AML-193 (cell line): ENCODE results near the gene ADAMTSL3.

Source experiments
- DNase-seq, 2 experiments: peaks; one replicate each; lab custom pipeline; 2025; lab: John Stamatoyannopoulos, UW

The ADAMTSL3 gene

GRCh38 chr15:83818591-83818990 lies 164.7 kb downstream of the ADAMTSL3 start:
- DNase-seq, result no peak

DNA sequence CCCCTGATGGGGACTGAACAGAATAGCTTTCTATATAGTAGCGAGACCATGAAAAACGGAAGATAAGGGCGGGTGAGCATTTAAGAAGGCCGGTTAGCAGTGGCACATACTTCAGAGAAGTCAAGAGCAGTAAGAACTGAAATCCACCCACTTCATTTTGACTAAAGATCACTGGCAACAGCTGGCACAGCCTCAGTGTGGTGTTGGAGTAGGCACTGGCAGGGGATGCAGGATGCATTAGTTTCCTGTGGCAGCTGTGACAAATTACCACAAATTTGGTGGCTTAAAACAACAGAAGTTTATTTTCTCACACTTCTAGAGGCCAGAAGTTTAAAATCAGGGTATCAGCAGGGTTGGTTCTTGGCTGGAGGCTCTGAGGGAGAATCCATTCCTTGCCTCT lies 176.5 kb downstream of the ADAMTSL3 start:
- no peak for DNase-seq

DNA sequence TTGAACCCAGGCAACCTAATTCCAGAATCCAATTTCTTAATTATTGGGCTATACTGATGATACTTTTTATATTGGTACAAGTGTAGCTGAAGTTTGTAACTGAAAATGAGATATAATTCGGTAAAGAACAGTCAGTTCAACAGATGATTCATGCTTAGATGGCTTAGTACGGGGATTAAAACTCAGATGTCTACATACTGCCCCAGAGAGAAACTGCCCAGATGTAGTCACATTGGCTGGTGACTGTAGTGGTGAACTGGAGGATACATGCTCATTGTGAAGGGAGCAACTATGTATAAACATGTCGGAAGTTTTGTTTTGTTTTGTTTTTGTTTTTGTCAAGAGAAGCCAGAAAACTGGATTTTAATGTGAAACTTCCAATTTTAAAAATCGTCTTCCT lies 179.6 kb downstream of the ADAMTSL3 start:
- DNase-seq, result no peak

DNA sequence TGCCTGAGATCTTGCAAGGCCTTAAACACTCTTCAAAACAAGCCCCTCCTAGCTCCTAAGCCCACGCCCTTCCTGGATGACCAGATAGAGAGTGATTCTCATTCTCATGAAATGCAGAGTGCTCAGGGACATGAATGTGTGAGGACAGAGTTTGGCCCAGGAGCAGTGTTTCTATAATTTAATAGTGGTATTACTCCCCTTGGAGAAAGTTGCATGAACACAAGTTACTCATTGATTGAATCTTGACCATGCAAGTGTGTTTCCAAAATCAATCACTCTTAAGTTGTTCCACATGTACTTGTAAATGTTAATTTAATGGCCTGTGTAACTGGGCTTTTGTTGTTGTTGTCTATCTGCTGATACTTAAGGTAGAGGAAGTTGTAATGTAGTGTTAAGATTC lies 181.6 kb downstream of the ADAMTSL3 start:
- DNase-seq, result no peak

- no peak for DNase-seq
Measured at GRCh38 chr15:83837945-83838571, 184.1 kb downstream of the ADAMTSL3 start.

DNA sequence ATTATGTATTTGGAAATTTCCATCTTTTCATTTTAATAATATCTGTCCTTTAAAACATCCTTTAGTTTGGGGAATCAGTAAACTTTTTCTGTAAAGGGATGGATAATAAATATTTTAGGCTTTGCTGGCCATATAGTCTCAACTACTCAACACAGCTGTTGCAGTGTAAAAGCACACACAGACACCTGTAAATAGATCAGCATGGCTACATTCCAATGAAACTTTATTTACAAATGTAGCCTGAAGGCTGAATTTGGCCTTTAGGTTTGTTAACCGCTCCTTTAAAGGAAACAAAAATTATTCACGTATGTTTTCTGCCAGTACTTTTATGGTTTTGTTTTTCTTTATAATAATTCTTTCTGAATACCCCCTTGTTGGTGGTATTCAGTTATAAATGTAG lies 184.8 kb downstream of the ADAMTSL3 start:
- no peak for DNase-seq

GRCh38 chr15:83842281-83842680 lies 188.4 kb downstream of the ADAMTSL3 start:
- no peak for DNase-seq

- no peak for DNase-seq
Measured at GRCh38 chr15:83843471-83843871, 189.5 kb downstream of the ADAMTSL3 start.

- DNase-seq, result no peak
Measured at GRCh38 chr15:83844742-83845141, 190.8 kb downstream of the ADAMTSL3 start.

DNA sequence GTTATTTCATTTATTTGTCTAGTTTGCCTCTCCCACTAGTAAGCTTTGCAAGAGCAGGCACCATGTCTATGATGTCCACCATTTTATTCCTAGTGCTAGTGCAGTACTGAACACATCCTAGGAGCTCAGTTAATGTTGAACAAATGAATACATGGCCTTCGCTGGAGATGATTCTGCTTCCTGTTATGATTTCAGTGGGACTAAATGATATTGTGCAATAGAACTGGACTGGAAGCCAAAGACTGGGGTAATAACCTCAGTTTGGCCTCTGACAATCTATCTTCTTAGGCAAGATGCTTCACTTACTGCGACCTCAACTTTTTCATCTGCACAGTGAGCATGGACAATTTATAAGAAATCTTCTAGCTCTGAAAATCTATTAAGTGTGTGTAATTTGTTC lies 191.3 kb downstream of the ADAMTSL3 start:
- no peak for DNase-seq

GRCh38 chr15:83846847-83847246 lies 192.9 kb downstream of the ADAMTSL3 start:
- no peak for DNase-seq

DNA sequence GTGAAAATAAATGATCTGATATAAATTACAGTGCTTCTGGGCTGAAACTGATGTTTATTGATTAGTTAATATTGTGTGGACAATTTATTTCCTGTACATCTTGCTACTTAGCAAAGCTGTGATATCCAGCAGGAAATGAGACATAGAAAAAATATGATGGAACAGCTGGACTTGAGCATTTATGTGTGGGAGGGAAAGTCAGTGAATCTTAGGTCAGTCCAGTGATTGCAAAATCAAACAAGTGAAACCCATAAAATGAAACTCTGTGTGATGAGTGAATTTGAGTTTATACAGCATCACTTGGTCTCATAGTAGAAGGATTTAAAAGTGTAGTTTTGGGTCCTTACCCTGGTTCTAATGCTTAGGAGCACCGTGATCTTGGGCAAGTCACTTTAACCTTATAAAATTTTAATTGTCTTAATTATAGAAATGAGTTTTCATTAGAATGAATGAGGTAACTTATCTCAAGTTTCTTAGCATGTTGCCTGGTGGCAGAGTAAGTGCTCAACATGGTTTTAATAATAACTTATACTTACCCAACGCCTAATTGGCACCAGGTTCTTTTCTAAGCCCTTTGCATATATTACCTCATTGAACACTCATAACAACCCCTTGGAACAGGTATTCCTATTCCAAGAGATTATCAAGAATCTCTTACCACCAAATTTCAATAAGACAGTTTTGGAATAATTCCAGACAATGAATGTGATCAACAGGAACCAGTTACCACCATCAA lies 194.6 kb downstream of the ADAMTSL3 start:
- DNase-seq, result no peak

DNA sequence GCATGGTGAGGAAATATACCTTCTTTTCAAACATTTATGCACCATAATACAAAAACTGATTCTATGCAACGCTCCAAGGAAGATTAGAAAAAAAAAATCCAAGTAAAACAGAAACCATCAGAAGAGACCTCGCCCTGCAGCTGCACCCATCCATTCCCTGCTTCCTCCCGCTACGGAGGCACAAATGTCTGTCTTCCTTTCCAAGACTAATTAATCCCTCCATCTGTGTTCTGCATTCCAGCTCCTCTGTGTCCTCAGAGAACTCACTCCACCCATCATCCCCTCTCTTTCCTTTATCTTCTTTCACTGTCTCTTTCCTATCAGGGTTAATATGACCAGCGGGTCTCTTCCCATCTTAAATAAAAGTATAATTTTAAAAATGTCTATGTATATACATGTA lies 196.1 kb downstream of the ADAMTSL3 start:
- DNase-seq, result no peak

DNA sequence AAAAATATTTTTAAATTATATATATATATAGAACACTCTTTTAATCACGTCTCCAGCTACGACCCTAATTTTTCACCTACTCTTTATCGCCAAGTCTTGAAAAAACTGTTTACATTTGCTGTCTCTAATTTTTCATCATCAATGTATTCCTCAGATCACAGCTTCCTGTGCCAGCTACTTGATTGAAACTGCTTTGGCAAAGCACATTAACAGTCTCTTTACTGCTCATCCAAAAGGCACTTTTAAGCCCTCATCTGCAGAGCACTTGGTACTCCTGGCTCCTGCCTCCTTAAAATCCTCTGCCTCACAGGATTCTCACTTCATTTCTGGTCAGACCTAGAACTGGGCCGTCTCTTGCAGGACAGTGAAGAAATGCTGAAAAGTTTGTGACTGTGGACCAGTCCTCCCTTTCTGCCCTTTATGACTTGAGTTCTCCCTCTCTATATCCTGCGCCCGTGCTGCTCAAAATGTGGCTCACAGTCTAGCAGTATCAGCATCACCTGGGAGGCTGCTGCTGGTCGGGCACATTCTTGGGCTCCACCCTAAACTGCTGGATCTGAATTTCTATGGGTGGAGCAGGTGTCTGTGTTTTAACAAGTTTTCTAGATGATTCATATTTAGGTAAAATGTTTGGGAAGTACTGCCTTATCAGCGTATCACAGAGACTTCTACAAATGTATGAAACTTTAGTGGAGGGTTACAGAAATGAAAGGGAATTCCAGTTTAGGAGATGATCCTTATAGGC lies 196.8 kb downstream of the ADAMTSL3 start:
- DNase-seq, result no peak

DNA sequence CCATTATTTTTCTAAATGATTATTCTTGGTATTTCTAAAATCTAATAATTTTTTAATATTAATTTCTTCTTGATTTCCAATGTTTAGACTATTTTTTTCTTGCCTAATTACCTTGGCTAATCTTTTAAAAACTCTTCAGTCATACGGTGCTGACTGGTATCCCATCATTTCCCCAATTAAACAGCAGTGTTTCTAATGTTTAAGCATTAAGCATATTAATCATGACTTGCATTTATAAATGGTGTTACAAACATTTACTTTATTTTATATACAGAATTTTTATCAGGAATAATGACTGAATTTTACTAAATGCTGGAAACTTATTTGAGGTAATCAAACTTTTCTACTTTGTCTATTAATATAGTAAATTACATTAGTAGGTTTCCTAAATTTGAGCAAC lies 199.3 kb downstream of the ADAMTSL3 start:
- no peak for DNase-seq

DNA sequence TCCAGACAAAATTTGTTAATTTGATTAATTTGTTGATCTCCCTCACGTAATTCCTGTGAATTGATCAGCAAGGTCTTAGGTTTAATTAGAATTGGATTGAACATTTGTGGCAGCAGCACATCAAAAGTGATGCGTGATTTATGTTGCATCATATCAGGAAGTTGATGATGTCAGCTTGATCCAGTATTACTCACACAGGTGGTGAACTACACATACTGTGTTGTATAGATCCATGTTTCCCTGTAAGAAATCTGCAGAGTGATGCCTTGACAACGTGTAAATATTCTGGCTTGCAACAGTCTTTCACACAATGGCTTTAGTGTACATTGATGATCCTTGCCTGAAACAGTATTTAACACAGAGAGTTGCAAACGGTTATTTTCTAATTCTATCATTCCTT lies 200.4 kb downstream of the ADAMTSL3 start:
- DNase-seq, result no peak

DNA sequence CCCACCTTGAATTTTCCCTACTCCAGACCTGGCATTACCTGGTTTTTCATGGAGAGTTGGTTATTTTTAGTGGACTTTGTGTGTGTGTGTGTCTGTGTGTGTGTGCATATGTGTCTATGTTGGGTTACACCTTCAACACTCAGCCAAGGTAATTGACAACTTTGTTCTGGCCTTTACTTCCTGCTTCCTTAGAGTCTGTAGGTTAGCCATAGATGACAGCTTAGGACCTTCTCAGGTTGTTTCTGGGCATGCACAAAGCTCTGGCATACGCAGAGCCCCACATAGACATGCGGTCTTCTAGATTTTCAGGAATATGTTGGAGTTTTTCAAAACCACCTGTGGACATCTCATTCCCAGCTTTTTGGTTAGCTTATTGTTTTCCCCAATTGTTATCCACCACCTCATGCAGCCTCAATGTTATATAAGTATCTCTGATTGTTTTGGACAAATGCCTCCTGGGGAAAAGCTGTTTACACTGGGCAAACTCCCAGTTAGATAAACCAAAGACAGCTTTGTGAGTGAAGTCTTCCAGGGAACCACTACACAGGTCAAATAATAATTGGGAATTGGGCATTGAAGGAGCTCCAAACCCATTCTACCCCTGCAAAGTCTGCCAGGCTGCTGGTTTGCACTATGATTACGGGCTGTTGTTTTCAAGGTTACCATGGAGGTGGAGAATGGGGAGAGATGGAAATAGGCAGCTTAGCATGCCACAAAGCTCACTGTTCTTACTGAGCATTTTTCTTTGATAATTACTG lies 201.2 kb downstream of the ADAMTSL3 start:
- DNase-seq, result no peak

DNA sequence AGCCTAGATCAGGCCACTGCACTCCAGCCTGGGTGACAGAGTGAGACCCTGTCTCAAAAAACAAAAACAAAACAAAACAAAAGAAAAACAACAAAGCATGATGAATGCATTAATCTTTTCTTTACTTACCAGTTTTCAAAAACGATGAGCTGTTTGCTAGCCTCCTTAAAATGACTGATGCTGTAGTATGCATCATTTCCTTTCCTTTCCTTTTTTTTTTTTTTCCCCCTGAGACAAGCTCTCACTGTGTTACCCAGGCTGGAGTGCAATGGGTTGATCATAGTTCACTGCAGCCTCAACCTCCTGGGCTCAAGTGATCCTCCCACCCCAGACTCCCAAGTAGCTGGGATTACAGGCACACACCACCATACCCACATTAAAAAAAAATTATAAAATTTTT lies 202.0 kb downstream of the ADAMTSL3 start:
- DNase-seq, result no peak

DNA sequence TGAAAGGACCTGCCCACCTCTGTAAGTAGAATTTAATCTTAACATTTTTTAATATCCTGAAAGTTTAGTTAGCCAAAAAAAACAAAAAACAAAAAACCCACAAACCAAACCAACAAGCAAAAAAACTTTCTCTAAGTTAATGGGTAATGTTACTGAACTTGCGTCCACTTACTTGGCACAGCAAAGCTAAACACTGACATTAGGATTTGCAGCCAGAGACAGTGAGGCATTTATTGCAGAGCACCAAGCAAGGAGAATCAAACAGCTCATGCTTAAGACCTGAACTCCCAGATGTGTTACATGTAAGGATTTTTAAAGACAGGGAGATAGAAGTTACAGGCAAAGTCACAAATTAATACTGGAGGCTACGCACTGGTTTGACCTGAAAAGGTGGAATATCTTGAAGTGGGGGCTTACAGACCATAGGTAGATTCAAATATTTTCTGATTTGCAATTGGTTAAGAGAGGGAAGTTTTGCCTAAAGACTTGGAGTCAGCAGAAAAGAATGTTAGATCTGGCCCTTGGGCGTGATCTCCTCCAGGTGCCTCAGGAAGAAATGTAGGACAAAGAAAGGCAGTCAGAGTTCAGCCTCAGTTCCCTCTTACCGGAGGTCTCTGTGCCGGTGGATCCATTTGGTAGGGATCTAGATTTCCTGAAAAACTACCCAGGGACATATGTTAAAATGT lies 205.0 kb downstream of the ADAMTSL3 start:
- no peak for DNase-seq

- no peak for DNase-seq
Measured at GRCh38 chr15:83866692-83867091, 212.8 kb downstream of the ADAMTSL3 start.

DNA sequence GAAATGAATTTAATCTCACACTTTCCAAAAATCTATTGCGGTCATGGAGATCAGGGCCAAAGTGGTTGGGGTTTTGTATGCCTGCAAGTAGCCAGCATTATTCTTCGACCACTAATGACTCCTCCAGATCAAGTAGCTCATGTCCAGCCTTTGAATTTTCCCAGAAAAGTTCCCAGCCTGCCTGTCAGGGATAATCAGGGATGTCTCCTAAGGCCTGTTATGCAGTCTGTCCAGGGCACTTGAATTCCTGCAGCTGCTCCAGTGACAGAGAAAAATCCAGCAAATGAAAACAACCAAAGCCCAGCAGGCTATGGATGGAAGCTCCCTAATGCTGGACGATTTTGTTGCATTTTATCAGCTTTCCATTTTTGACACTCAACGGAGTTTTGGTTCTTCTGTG lies 215.4 kb downstream of the ADAMTSL3 start:
- no peak for DNase-seq
